Activated T-helper 2 cell treated with anti-CD3 and anti-CD28 coated beads, Interferon-gamma antibody, Interleukin-2, Interleukin-4, amounts not matched to agents 10 μg/mL and 5 μg/mL and 100 μg/mL, durations not matched to agents 14 hours and 24 hours and 36 hours (primary cell): ENCODE results near the gene FAM89B. TPM values are rescaled to one million over a fixed set of nuclear protein-coding genes. Genes with fewer than 3 reads are reported as not detected.

ENCODE experiments used
- DNase-seq: peaks from one replicate; pipeline ENCODE4 v3.0.0; 2021; ENCODE audit warnings: low spot score
- H3K27ac Mint-ChIP-seq: one replicate; pipeline ENCODE4 v1.8.0; 2021; ENCODE audit warnings: mixed read lengths
- H3K27me3 Mint-ChIP-seq: one replicate; pipeline ENCODE4 v1.8.0; 2021; ENCODE audit warnings: low read depth, mixed read lengths
- H3K36me3 Mint-ChIP-seq: one replicate; pipeline ENCODE4 v1.8.0; 2021; ENCODE audit warnings: low read depth, mixed read lengths
- H3K4me1 Mint-ChIP-seq: one replicate; pipeline ENCODE4 v1.8.0; 2021; ENCODE audit warnings: low read depth, mixed read lengths
- H3K4me3 Mint-ChIP-seq: one replicate; pipeline ENCODE4 v1.8.0; 2021; ENCODE audit warnings: low read depth, mild to moderate bottlenecking, moderate library complexity, mixed read lengths
- H3K9me3 Mint-ChIP-seq: one replicate; pipeline ENCODE4 v1.8.0; 2021; ENCODE audit warnings: mixed read lengths
- intact Hi-C: fragments of 100-400 bp; cut with micrococcal nuclease; formaldehyde crosslinking; loops from one replicate; pipeline ENCODE4 v1.15.1; 2023
- total RNA-seq: library from RNA; stranded (reverse); gene quantifications from 2 replicates; pipeline ENCODE4 v1.2.3, GENCODE V29; 2022

The FAM89B gene
- total RNA-seq, 1 donor from 2014 or later = 31.5 TPM

GRCh38 chr11:65595131-65595530 is 22.8 kb downstream of the FAM89B start:
- Mint-ChIP-seq H3K9me3 (no peaks in the 10 kb centered on the region), H3K4me3 (no peak overlapping the region), H3K27ac (peak overlapping the region; percentile 19), H3K36me3 (peaks cover 42% of the 10 kb centered on the region), H3K27me3 (no peaks in the 10 kb centered on the region), H3K4me1 (peaks cover 13% of the 10 kb centered on the region)
- intact Hi-C loops = no loop called here
- DNase-seq = no peak

GRCh38 chr11:65595543-65596281 is 23.4 kb downstream of the FAM89B start, which contains the start of gene KCNK7:
Gene KCNK7, minus strand, starts transcription at chr11:65595800. Its CDS starts 28 bp downstream, at chr11:65595772.
- Mint-ChIP-seq H3K36me3 (peaks cover 38% of the 10 kb centered on the region), H3K4me3 (no peak within 1 kb of the TSS), H3K9me3 (no peaks in the 10 kb centered on the region), H3K4me1 (peaks cover 10% of the 10 kb centered on the region), H3K27ac (peak within 1 kb of the TSS; percentile 19), H3K27me3 (no peaks in the 10 kb centered on the region)
- intact Hi-C loops = no loop called here
- DNase-seq = no peak

- H3K36me3 Mint-ChIP-seq = peaks cover 40% of the 10 kb centered on the region
- intact Hi-C loops = no loop called here
- H3K4me3 Mint-ChIP-seq = no peak overlapping the region
- no peaks in the 10 kb centered on the region for H3K27me3 Mint-ChIP-seq
- H3K27ac Mint-ChIP-seq = peak overlapping the region; percentile 8
- H3K9me3 Mint-ChIP-seq = no peaks in the 10 kb centered on the region
- H3K4me1 Mint-ChIP-seq = peaks cover 10% of the 10 kb centered on the region
- no peak for DNase-seq
Observed at GRCh38 chr11:65596520-65596919, 24.2 kb downstream of the FAM89B start.

- no peak for DNase-seq
- H3K4me1 Mint-ChIP-seq = peaks cover 10% of the 10 kb centered on the region
- no peaks in the 10 kb centered on the region for H3K27me3 Mint-ChIP-seq
- intact Hi-C loops = no loop called here
- H3K4me3 Mint-ChIP-seq = no peak overlapping the region
- no peaks in the 10 kb centered on the region for H3K9me3 Mint-ChIP-seq
- H3K27ac Mint-ChIP-seq = no peak overlapping the region
- H3K36me3 Mint-ChIP-seq = peaks cover 41% of the 10 kb centered on the region
Observed at GRCh38 chr11:65598258-65598699, 25.9 kb downstream of the FAM89B start.

- H3K27me3 Mint-ChIP-seq = no peaks in the 10 kb centered on the region
- H3K4me1 Mint-ChIP-seq = peaks cover 10% of the 10 kb centered on the region
- intact Hi-C loops = no loop called here
- no peaks in the 10 kb centered on the region for H3K9me3 Mint-ChIP-seq
- DNase-seq = no peak
- H3K4me3 Mint-ChIP-seq = no peak overlapping the region
- H3K27ac Mint-ChIP-seq = no peak overlapping the region
- H3K36me3 Mint-ChIP-seq = peaks cover 42% of the 10 kb centered on the region
Observed at GRCh38 chr11:65599216-65599954, 27.0 kb downstream of the FAM89B start.

GRCh38 chr11:65599955-65600246 is 27.6 kb downstream of the FAM89B start:
- H3K9me3 Mint-ChIP-seq = no peaks in the 10 kb centered on the region
- no peak overlapping the region for H3K4me3 Mint-ChIP-seq
- H3K4me1 Mint-ChIP-seq = peaks cover 9% of the 10 kb centered on the region
- intact Hi-C loops = no loop called here
- no peaks in the 10 kb centered on the region for H3K27me3 Mint-ChIP-seq
- no peak overlapping the region for H3K27ac Mint-ChIP-seq
- DNase-seq = no peak
- peaks cover 47% of the 10 kb centered on the region for H3K36me3 Mint-ChIP-seq

- DNase-seq = no peak
- Mint-ChIP-seq H3K4me3 (no peak overlapping the region), H3K4me1 (peaks cover 5% of the 10 kb centered on the region), H3K27me3 (no peaks in the 10 kb centered on the region), H3K27ac (no peak overlapping the region), H3K36me3 (peaks cover 60% of the 10 kb centered on the region), H3K9me3 (no peaks in the 10 kb centered on the region)
- intact Hi-C loops = no loop called here
Observed at GRCh38 chr11:65604258-65604657, 31.9 kb downstream of the FAM89B start.

- H3K4me3 Mint-ChIP-seq = no peak overlapping the region
- no peaks in the 10 kb centered on the region for H3K9me3 Mint-ChIP-seq
- intact Hi-C loops = no loop called here
- no peak overlapping the region for H3K27ac Mint-ChIP-seq
- no peaks in the 10 kb centered on the region for H3K27me3 Mint-ChIP-seq
- H3K4me1 Mint-ChIP-seq = peaks cover 21% of the 10 kb centered on the region
- H3K36me3 Mint-ChIP-seq = peaks cover 75% of the 10 kb centered on the region
- DNase-seq = no peak
Observed at GRCh38 chr11:65606876-65607613, 34.7 kb downstream of the FAM89B start.

- no peaks in the 10 kb centered on the region for H3K27me3 Mint-ChIP-seq
- intact Hi-C loops = no loop called here
- no peaks in the 10 kb centered on the region for H3K9me3 Mint-ChIP-seq
- peaks cover 27% of the 10 kb centered on the region for H3K4me1 Mint-ChIP-seq
- DNase-seq = no peak
- peaks cover 80% of the 10 kb centered on the region for H3K36me3 Mint-ChIP-seq
- no peak overlapping the region for H3K4me3 Mint-ChIP-seq
- H3K27ac Mint-ChIP-seq = peak overlapping the region; percentile 26
Observed at GRCh38 chr11:65607614-65608426, 35.5 kb downstream of the FAM89B start.

GRCh38 chr11:65609229-65609628 is 36.9 kb downstream of the FAM89B start:
- no peaks in the 10 kb centered on the region for H3K9me3 Mint-ChIP-seq
- H3K4me1 Mint-ChIP-seq = peaks cover 29% of the 10 kb centered on the region
- H3K36me3 Mint-ChIP-seq = peaks cover 71% of the 10 kb centered on the region
- no peak overlapping the region for H3K4me3 Mint-ChIP-seq
- no peaks in the 10 kb centered on the region for H3K27me3 Mint-ChIP-seq
- H3K27ac Mint-ChIP-seq = peak overlapping the region; percentile 21
- no peak for DNase-seq
- intact Hi-C loops = no loop called here

GRCh38 chr11:65609665-65610064 is 37.3 kb downstream of the FAM89B start:
- Mint-ChIP-seq H3K36me3 (peaks cover 67% of the 10 kb centered on the region), H3K27me3 (no peaks in the 10 kb centered on the region), H3K4me3 (no peak overlapping the region), H3K4me1 (peaks cover 29% of the 10 kb centered on the region), H3K9me3 (no peaks in the 10 kb centered on the region), H3K27ac (peak overlapping the region; percentile 21)
- no peak for DNase-seq
- intact Hi-C loops = no loop called here

- no peak for DNase-seq
- H3K36me3 Mint-ChIP-seq = peaks cover 61% of the 10 kb centered on the region
- H3K4me3 Mint-ChIP-seq = no peak overlapping the region
- H3K4me1 Mint-ChIP-seq = peaks cover 29% of the 10 kb centered on the region
- no peaks in the 10 kb centered on the region for H3K27me3 Mint-ChIP-seq
- intact Hi-C loops = no loop called here
- peak overlapping the region; percentile 42 for H3K27ac Mint-ChIP-seq
- H3K9me3 Mint-ChIP-seq = no peaks in the 10 kb centered on the region
Observed at GRCh38 chr11:65610404-65610803, 38.1 kb downstream of the FAM89B start.
